ENCODE data around the gene FARS2.
A peak's percentile ranks its signal among the peaks of the same experiment; 100 is the strongest.

Gene FARS2

DNA sequence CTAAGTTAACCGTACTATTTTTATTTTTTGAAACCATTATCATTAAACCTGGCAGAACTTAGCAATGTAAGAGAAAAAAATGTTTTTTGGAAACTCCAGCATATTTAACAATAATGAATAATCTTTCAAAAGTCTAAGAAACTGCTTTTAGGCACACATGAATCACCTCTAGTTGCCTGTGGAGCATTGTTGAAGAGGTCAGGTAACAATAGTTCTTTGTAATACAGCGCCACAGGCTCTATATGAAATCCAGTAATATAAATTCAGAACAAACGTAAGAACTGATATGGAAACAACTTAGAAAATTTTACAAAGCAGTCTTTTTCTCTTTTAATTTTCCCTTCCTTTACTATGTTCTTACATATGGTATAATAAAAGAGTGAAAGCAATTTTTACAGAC, 10.9 kb upstream of the FARS2 start:
- H3K4me3 ChIP-seq (ENCODE audit: low read length), result no peak overlapping the region
- peaks cover 5% of the 10 kb centered on the region for H3K36me3 ChIP-seq (ENCODE audit: control insufficient read depth, low read depth, low read length)
- H3K9me3 ChIP-seq (ENCODE audit: control insufficient read depth, low read depth, low read length), result no peaks in the 10 kb centered on the region
- no peak overlapping the region for H3K27ac ChIP-seq (ENCODE audit: low read length)
- no peaks in the 10 kb centered on the region for H3K27me3 ChIP-seq (ENCODE audit: control insufficient read depth, insufficient read depth, low read length)
- no peak overlapping the region for H3K9ac ChIP-seq (ENCODE audit: low read length)
- no peaks in the 10 kb centered on the region for H3K4me1 ChIP-seq (ENCODE audit: control insufficient read depth, low read depth, low read length)

DNA sequence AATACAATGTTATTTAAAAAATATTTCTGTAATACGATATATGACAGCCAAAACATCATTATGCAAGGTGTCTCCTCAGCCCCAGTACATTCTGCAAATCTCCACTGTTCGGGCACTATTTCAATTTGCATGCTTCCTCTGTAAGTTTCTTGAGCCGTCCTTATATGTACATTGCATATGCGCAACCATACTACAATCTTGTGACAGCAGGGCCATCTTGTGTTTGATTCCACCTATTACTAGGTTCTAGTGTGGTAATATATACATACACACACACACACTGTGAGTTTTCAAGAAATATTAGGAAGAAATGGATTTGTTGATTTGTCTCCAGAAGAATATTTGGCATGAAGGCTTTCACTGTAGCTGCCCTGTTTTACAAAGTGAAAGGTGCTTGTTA, 10.4 kb upstream of the FARS2 start:
- peaks cover 5% of the 10 kb centered on the region for H3K36me3 ChIP-seq (ENCODE audit: control insufficient read depth, low read depth, low read length)
- H3K4me3 ChIP-seq (ENCODE audit: low read length), result no peak overlapping the region
- no peaks in the 10 kb centered on the region for H3K4me1 ChIP-seq (ENCODE audit: control insufficient read depth, low read depth, low read length)
- H3K27me3 ChIP-seq (ENCODE audit: control insufficient read depth, insufficient read depth, low read length), result no peaks in the 10 kb centered on the region
- H3K9me3 ChIP-seq (ENCODE audit: control insufficient read depth, low read depth, low read length), result no peaks in the 10 kb centered on the region
- no peak overlapping the region for H3K9ac ChIP-seq (ENCODE audit: low read length)
- H3K27ac ChIP-seq (ENCODE audit: low read length), result no peak overlapping the region

GRCh38 chr6:5256952-5257351, 4.4 kb upstream of the FARS2 start:
- Histone ChIP-seq H3K36me3 (ENCODE audit: control insufficient read depth, low read depth, low read length) (peaks cover 9% of the 10 kb centered on the region), H3K27me3 (ENCODE audit: control insufficient read depth, insufficient read depth, low read length) (no peaks in the 10 kb centered on the region), H3K9ac (ENCODE audit: low read length) (no peak overlapping the region), H3K9me3 (ENCODE audit: control insufficient read depth, low read depth, low read length) (no peaks in the 10 kb centered on the region), H3K4me3 (ENCODE audit: low read length) (no peak overlapping the region), H3K4me1 (ENCODE audit: control insufficient read depth, low read depth, low read length) (no peaks in the 10 kb centered on the region), H3K27ac (ENCODE audit: low read length) (no peak overlapping the region)

DNA sequence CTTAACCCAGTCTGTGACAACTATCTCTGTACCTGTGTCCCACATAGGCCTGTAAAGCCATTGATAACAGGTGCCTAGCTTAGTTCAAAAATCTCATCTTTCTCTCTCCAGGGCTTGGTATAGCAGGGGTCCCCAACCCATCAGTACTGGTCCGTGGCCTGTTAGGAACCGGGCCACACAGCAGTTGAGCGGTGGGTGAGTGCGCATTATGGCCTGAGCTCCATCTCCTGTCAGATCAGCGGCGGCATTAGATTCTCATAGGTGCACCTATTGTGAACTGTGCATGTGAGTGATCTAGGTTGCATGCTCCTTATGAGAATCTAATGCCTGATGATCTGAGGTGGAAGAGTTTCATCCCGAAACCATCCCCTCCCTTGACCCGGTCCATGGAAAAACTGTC, 3.9 kb upstream of the FARS2 start:
- no peaks in the 10 kb centered on the region for H3K27me3 ChIP-seq (ENCODE audit: control insufficient read depth, insufficient read depth, low read length)
- H3K27ac ChIP-seq (ENCODE audit: low read length), result no peak overlapping the region
- H3K4me3 ChIP-seq (ENCODE audit: low read length), result no peak overlapping the region
- H3K9me3 ChIP-seq (ENCODE audit: control insufficient read depth, low read depth, low read length), result no peaks in the 10 kb centered on the region
- H3K9ac ChIP-seq (ENCODE audit: low read length), result no peak overlapping the region
- no peaks in the 10 kb centered on the region for H3K4me1 ChIP-seq (ENCODE audit: control insufficient read depth, low read depth, low read length)
- H3K36me3 ChIP-seq (ENCODE audit: control insufficient read depth, low read depth, low read length), result peaks cover 9% of the 10 kb centered on the region

GRCh38 chr6:5259428-5259827, 1.9 kb upstream of the FARS2 start:
- Histone ChIP-seq H3K27ac (ENCODE audit: low read length) (no peak overlapping the region), H3K9ac (ENCODE audit: low read length) (peak overlapping the region; percentile 94), H3K4me1 (ENCODE audit: control insufficient read depth, low read depth, low read length) (no peaks in the 10 kb centered on the region), H3K36me3 (ENCODE audit: control insufficient read depth, low read depth, low read length) (peaks cover 4% of the 10 kb centered on the region), H3K4me3 (ENCODE audit: low read length) (peak overlapping the region; percentile 95), H3K27me3 (ENCODE audit: control insufficient read depth, insufficient read depth, low read length) (no peaks in the 10 kb centered on the region), H3K9me3 (ENCODE audit: control insufficient read depth, low read depth, low read length) (no peaks in the 10 kb centered on the region)

DNA sequence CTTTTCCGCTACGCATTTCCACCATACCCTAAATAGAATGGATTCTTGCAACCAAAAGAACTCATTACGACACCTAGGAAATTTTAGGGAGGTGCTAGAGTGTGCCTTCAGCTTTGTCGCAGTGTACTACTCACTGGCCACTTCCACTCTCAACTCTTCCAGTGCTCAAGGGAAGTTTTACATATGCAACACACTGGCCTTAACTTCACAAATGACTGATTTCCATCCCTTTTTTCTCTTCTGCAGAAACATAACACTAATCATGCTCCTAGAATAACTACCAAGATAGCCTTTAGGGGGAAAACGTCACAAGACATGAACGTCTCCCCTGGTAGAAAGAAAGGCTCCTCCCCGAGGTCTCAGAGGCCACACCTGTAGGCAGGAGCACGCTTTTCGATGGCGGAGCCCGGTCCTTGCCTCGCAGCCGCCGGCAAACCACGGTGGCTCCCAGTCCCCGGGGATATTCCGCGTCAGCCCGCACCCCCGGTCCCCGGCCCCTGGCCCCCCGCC, 1.1 kb upstream of the FARS2 start:
- Histone ChIP-seq H3K9ac (ENCODE audit: low read length) (peak overlapping the region; percentile 94), H3K27me3 (ENCODE audit: control insufficient read depth, insufficient read depth, low read length) (no peaks in the 10 kb centered on the region), H3K4me3 (ENCODE audit: low read length) (peak overlapping the region; percentile 95), H3K27ac (ENCODE audit: low read length) (peak overlapping the region; percentile 1), H3K36me3 (ENCODE audit: control insufficient read depth, low read depth, low read length) (peaks cover 4% of the 10 kb centered on the region), H3K4me1 (ENCODE audit: control insufficient read depth, low read depth, low read length) (no peaks in the 10 kb centered on the region), H3K9me3 (ENCODE audit: control insufficient read depth, low read depth, low read length) (no peaks in the 10 kb centered on the region)

DNA sequence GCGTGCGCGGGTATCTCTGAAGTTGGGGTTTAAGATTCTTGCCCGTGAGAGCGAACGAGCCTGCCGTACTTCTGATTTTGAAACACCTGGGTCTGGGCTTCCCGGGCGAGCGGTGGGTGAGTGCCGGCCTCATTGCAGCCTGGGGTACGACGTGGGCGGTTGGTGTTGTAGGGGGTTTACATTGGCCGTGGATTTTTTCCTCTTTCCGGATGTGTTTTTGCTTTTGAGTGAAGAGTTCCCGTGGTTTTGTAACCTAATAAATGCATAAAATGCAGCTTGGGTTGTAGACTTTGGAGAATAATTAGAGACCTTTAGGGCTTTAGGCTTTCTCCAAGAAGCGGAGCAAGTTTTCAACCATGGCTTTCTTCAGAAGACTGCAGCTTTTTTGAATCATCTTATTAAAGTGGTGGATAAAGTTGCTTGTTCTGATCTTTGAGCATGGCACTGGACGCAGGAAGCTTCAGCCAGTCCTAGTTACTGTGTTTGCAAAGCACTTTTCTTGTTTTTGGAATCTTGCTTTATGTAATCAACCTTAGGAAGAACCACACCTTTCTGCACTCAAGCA, 314 bp downstream of the FARS2 start:
- H3K9ac ChIP-seq (ENCODE audit: low read length), result peak overlapping the region; percentile 94
- H3K4me3 ChIP-seq (ENCODE audit: low read length), result peak overlapping the region; percentile 95
- no peaks in the 10 kb centered on the region for H3K4me1 ChIP-seq (ENCODE audit: control insufficient read depth, low read depth, low read length)
- H3K27me3 ChIP-seq (ENCODE audit: control insufficient read depth, insufficient read depth, low read length), result no peaks in the 10 kb centered on the region
- peaks cover 4% of the 10 kb centered on the region for H3K36me3 ChIP-seq (ENCODE audit: control insufficient read depth, low read depth, low read length)
- peak overlapping the region; percentile 97 for H3K27ac ChIP-seq (ENCODE audit: low read length)
- no peaks in the 10 kb centered on the region for H3K9me3 ChIP-seq (ENCODE audit: control insufficient read depth, low read depth, low read length)

DNA sequence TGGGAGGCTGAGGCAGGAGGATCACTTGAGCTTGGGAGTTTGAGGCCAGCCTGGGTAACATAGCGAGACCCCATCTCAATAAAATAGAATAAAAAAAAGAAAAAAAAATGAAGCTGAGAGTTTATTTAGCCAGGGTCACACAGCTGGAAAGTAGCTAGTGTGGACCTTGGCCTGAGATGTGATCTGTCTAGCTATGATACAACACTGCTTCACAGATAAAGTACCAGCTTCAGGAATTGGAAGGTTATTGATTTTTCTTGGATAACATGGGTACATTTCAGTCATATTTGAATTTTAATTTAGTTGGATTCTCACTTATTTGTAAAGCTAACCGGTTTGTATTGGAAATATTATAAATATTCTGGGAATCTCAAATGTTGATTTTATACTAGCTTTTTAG, 5.1 kb downstream of the FARS2 start:
- Histone ChIP-seq H3K36me3 (ENCODE audit: control insufficient read depth, low read depth, low read length) (no peaks in the 10 kb centered on the region), H3K4me1 (ENCODE audit: control insufficient read depth, low read depth, low read length) (peaks cover 8% of the 10 kb centered on the region), H3K27me3 (ENCODE audit: control insufficient read depth, insufficient read depth, low read length) (no peaks in the 10 kb centered on the region), H3K4me3 (ENCODE audit: low read length) (no peak overlapping the region), H3K27ac (ENCODE audit: low read length) (no peak overlapping the region), H3K9me3 (ENCODE audit: control insufficient read depth, low read depth, low read length) (no peaks in the 10 kb centered on the region), H3K9ac (ENCODE audit: low read length) (no peak overlapping the region)

DNA sequence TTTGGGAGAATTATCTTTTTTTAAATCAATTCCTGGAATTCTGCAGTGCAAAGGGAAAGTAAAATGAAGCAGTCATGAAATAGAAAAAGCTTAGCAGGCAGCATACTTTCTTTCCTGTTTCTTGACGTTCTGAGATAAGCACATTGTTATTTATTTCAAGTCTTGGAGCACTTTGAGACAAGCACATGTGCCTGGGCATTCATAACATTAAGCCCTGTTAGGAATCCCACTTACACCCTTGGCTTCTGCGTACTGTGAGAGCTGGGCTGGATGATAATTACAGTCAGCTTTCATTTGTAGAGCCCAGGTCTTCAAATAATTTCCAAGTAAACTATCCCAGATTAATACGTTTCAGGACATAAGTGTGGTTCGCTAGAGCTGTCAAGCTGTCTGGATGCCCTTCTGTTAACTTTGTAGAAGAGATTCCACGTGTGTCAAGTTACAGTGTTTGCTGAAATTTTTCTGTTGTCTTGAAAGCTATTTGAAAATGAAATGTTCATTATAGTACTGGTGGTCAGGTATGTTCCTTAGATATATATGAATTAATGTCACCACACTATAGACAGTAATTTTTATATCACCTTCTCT, 8.9 kb downstream of the FARS2 start:
- Histone ChIP-seq H3K4me1 (ENCODE audit: control insufficient read depth, low read depth, low read length) (peaks cover 8% of the 10 kb centered on the region), H3K27ac (ENCODE audit: low read length) (no peak overlapping the region), H3K9ac (ENCODE audit: low read length) (no peak overlapping the region), H3K36me3 (ENCODE audit: control insufficient read depth, low read depth, low read length) (no peaks in the 10 kb centered on the region), H3K9me3 (ENCODE audit: control insufficient read depth, low read depth, low read length) (no peaks in the 10 kb centered on the region), H3K4me3 (ENCODE audit: low read length) (no peak overlapping the region), H3K27me3 (ENCODE audit: control insufficient read depth, insufficient read depth, low read length) (no peaks in the 10 kb centered on the region)

- no peak overlapping the region for H3K4me3 ChIP-seq (ENCODE audit: low read length)
- H3K9me3 ChIP-seq (ENCODE audit: control insufficient read depth, low read depth, low read length), result no peaks in the 10 kb centered on the region
- H3K4me1 ChIP-seq (ENCODE audit: control insufficient read depth, low read depth, low read length), result peaks cover 14% of the 10 kb centered on the region
- no peak overlapping the region for H3K9ac ChIP-seq (ENCODE audit: low read length)
- no peak overlapping the region for H3K27ac ChIP-seq (ENCODE audit: low read length)
- no peaks in the 10 kb centered on the region for H3K36me3 ChIP-seq (ENCODE audit: control insufficient read depth, low read depth, low read length)
- H3K27me3 ChIP-seq (ENCODE audit: control insufficient read depth, insufficient read depth, low read length), result no peaks in the 10 kb centered on the region
These were observed 10.6 kb downstream of the FARS2 start for GRCh38 chr6:5271926-5272325.

DNA sequence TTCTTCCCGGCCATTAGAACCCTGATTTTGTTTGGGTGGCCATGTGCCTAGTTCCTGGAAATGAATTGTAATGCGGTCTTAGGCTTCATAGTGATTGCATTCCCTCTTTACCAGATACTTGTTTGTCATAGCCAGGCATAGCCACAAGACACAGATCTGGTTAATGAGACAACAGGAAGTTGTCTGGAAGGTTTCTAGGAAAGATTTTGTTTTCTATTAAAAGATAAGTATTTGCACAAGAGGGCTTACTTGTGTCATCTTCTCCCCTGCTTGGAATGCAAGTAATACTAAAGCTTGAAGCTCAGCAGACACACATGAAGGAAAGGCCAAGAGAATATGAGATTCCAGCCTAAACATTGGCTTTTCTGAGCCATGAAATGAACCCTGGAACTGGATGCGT, 12.9 kb downstream of the FARS2 start:
- H3K9me3 ChIP-seq (ENCODE audit: control insufficient read depth, low read depth, low read length), result no peaks in the 10 kb centered on the region
- no peak overlapping the region for H3K27ac ChIP-seq (ENCODE audit: low read length)
- no peak overlapping the region for H3K4me3 ChIP-seq (ENCODE audit: low read length)
- H3K4me1 ChIP-seq (ENCODE audit: control insufficient read depth, low read depth, low read length), result peaks cover 18% of the 10 kb centered on the region
- H3K9ac ChIP-seq (ENCODE audit: low read length), result no peak overlapping the region
- H3K36me3 ChIP-seq (ENCODE audit: control insufficient read depth, low read depth, low read length), result no peaks in the 10 kb centered on the region
- no peaks in the 10 kb centered on the region for H3K27me3 ChIP-seq (ENCODE audit: control insufficient read depth, insufficient read depth, low read length)

- no peaks in the 10 kb centered on the region for H3K9me3 ChIP-seq (ENCODE audit: control insufficient read depth, low read depth, low read length)
- H3K27ac ChIP-seq (ENCODE audit: low read length), result no peak overlapping the region
- no peak overlapping the region for H3K9ac ChIP-seq (ENCODE audit: low read length)
- no peaks in the 10 kb centered on the region for H3K36me3 ChIP-seq (ENCODE audit: control insufficient read depth, low read depth, low read length)
- H3K4me1 ChIP-seq (ENCODE audit: control insufficient read depth, low read depth, low read length), result peaks cover 16% of the 10 kb centered on the region
- H3K4me3 ChIP-seq (ENCODE audit: low read length), result no peak overlapping the region
- H3K27me3 ChIP-seq (ENCODE audit: control insufficient read depth, insufficient read depth, low read length), result no peaks in the 10 kb centered on the region
These were observed 14.2 kb downstream of the FARS2 start for GRCh38 chr6:5275497-5275896.
